HL-60 (cell line): Measurements from ENCODE around the gene KRT20.

Source experiments
- DNase-seq, 2 experiments: peaks; one replicate each; pipeline ENCODE4 v3.0.0-alpha.2; 2010 to 2020; ENCODE audit warnings: low read depth in 1 of 2, low spot score in 1 of 2
- H3K27ac ChIP-seq: fragments of 250-450 bp; sonication (Bioruptor Pico); replicated peaks from 2 replicates; pipeline ENCODE4 v1.5.1; 2020; ENCODE audit warnings: mild to moderate bottlenecking, moderate library complexity
- H3K27me3 ChIP-seq: fragments of 250-450 bp; sonication (Bioruptor Pico); 2 replicates; pipeline ENCODE4 v1.5.1; 2021; ENCODE audit warnings: mild to moderate bottlenecking, moderate library complexity; ENCODE audit not compliant: insufficient read depth, poor library complexity, severe bottlenecking
- H3K4me3 ChIP-seq: replicated peaks from 2 replicates; pipeline ENCODE4 v1.5.1; 2011; ENCODE audit warnings: mild to moderate bottlenecking, control low read depth, low read length; ENCODE audit not compliant: insufficient read depth
- GABPA ChIP-seq: IDR thresholded peaks from 2 replicates; pipeline ENCODE4 v1.6.1; 2012; ENCODE audit warnings: low read depth
- POLR2AphosphoS5 ChIP-seq: IDR thresholded peaks from 2 replicates; pipeline ENCODE4 v1.6.1; 2012; ENCODE audit warnings: low read depth
- SPI1 ChIP-seq: IDR thresholded peaks from 2 replicates; pipeline ENCODE4 v1.6.1; 2012; ENCODE audit warnings: low read depth, mild to moderate bottlenecking, borderline replicate concordance
- TF ChIP-seq, protein P1 (sequence below): IDR thresholded peaks from 2 replicates; pipeline ENCODE4 v1.6.1; 2012; ENCODE audit warnings: low read depth; ENCODE audit not compliant: insufficient replicate concordance
- TF ChIP-seq, protein P2 (sequence below): IDR thresholded peaks from one replicate; pipeline ENCODE4 v1.5.1; 2011; ENCODE audit warnings: low read length, control low read depth, inconsistent platforms; ENCODE audit not compliant: insufficient read depth

KRT20 gene

DNA sequence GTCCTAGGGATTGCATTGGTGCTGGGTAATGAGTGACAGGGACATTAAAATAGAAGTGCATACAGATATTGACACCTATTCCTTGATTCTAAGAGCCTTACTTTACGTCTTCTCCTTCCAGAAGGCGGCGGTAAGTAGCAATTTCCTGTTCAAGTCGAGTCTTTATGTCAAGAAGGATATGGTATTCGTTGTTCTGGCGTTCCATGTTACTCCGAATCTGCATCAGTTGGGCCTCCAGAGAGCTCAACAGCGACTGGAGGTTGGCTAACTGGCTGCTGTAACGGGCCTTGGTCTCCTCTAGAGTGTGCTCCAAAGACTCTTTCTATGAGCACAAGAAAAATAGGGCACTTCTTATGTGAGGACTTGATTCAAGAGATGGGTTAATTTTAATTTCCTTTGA, 7.0 kb downstream of the KRT20 start:
- no peak for DNase-seq
- Histone ChIP-seq H3K4me3 (no peak overlapping the region), H3K27me3 (peaks cover 6% of the 10 kb centered on the region), H3K27ac (no peak overlapping the region)
- TF ChIP-seq, protein P1, sequence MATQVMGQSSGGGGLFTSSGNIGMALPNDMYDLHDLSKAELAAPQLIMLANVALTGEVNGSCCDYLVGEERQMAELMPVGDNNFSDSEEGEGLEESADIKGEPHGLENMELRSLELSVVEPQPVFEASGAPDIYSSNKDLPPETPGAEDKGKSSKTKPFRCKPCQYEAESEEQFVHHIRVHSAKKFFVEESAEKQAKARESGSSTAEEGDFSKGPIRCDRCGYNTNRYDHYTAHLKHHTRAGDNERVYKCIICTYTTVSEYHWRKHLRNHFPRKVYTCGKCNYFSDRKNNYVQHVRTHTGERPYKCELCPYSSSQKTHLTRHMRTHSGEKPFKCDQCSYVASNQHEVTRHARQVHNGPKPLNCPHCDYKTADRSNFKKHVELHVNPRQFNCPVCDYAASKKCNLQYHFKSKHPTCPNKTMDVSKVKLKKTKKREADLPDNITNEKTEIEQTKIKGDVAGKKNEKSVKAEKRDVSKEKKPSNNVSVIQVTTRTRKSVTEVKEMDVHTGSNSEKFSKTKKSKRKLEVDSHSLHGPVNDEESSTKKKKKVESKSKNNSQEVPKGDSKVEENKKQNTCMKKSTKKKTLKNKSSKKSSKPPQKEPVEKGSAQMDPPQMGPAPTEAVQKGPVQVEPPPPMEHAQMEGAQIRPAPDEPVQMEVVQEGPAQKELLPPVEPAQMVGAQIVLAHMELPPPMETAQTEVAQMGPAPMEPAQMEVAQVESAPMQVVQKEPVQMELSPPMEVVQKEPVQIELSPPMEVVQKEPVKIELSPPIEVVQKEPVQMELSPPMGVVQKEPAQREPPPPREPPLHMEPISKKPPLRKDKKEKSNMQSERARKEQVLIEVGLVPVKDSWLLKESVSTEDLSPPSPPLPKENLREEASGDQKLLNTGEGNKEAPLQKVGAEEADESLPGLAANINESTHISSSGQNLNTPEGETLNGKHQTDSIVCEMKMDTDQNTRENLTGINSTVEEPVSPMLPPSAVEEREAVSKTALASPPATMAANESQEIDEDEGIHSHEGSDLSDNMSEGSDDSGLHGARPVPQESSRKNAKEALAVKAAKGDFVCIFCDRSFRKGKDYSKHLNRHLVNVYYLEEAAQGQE: no peak
- no peak for TF ChIP-seq SPI1
- no peak for TF ChIP-seq POLR2AphosphoS5
- TF ChIP-seq, protein P2, sequence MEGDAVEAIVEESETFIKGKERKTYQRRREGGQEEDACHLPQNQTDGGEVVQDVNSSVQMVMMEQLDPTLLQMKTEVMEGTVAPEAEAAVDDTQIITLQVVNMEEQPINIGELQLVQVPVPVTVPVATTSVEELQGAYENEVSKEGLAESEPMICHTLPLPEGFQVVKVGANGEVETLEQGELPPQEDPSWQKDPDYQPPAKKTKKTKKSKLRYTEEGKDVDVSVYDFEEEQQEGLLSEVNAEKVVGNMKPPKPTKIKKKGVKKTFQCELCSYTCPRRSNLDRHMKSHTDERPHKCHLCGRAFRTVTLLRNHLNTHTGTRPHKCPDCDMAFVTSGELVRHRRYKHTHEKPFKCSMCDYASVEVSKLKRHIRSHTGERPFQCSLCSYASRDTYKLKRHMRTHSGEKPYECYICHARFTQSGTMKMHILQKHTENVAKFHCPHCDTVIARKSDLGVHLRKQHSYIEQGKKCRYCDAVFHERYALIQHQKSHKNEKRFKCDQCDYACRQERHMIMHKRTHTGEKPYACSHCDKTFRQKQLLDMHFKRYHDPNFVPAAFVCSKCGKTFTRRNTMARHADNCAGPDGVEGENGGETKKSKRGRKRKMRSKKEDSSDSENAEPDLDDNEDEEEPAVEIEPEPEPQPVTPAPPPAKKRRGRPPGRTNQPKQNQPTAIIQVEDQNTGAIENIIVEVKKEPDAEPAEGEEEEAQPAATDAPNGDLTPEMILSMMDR: no peak
- TF ChIP-seq GABPA: no peak

DNA sequence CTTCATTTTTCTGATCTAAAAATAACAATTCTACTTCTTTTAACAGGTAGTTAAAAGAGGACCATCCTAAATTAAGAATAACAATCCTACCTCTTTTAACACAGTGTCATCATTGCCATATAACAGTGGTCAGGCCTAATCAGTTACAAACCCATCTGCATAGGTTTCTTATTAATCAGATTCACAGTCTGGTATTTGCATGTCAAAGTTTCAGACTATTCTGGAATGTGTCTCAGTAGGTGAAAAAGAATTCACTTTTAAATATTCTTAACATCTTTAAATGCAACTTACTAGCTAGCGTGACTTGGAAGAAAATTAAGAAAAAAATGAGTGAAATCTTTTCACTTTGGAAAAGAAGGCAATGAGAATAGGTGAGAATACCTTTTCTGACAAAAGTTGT, 11.2 kb downstream of the KRT20 start:
- peaks cover 15% of the 10 kb centered on the region for H3K27me3 ChIP-seq
- TF ChIP-seq POLR2AphosphoS5 (no peak), GABPA (no peak), SPI1 (no peak)
- TF ChIP-seq, protein P1: no peak
- TF ChIP-seq, protein P2: no peak
- H3K4me3 ChIP-seq: no peak overlapping the region
- H3K27ac ChIP-seq: no peak overlapping the region
- DNase-seq: no peak

DNA sequence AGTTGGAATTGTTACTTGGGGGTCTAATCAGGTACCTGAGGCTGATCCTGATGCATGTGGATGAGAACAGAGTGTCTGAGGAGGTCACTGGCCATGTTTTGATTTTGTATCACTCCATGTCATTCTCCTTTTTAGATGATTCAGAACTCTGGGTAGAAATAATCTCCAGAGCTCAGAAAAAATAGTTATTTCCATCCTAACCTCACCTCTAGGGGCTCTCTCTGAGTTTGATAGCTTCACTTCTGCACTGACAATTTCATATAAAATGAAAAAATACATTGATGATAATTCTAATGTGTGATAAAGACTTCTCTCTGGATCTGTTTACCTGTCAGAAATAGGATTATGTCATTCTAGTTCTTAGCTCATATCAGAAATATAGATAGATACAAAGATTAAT, 11.8 kb downstream of the KRT20 start:
- H3K27ac ChIP-seq: no peak overlapping the region
- H3K4me3 ChIP-seq: no peak overlapping the region

More for the DNA sequence above, 11.8 kb downstream of the KRT20 start:
- TF ChIP-seq, protein P1: no peak
- TF ChIP-seq GABPA (no peak), SPI1 (no peak), POLR2AphosphoS5 (no peak)
- TF ChIP-seq, protein P2: no peak
- peaks cover 17% of the 10 kb centered on the region for H3K27me3 ChIP-seq
- no peak for DNase-seq
